ENCODE results near the gene KRTAP4-11. TPM values are rescaled to one million over a fixed set of nuclear protein-coding genes. Genes with fewer than 3 reads are reported as not detected.
"Not testable (repeated sequence)": the region's sequence is repeated elsewhere in the genome, so short reads cannot be mapped to it uniquely, and the experiment has no call there.

Gene KRTAP4-11
- total RNA-seq, 2 experiments from 2014 or later: not detected

DNA sequence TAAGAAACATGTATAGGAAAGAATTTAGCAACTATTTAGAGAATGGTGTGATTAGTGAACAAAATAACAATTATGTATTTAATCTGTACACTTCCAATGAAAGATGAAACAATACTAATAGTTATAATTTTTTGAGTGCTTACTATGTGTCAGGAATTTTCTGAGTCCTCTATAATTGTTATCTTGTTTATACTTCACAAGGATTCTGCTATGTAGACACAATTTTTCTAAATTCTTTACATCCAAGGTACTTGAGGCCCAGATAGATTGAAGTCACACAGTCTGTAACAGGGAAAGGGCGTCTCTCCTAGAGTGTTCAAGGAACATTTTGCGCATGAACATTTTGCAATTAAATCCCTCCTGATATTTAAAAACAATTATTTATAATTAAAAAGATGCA, 6.9 kb upstream of the KRTAP4-11 start:
- DNase-seq (no peak), ATAC-seq (ENCODE audit: poor library complexity) (no peak)
- Histone ChIP-seq H3K4me1 (ENCODE audit: insufficient read depth, low read length) (peaks cover 25% of the 10 kb centered on the region), H3K27me3 (ENCODE audit: control insufficient read depth in 1 of 2, insufficient read depth in 2 of 2, low read length in 2 of 2) (no peaks in the 10 kb centered on the region), H3K36me3 (ENCODE audit: insufficient read depth, low read length) (no peaks in the 10 kb centered on the region), H3K9me3 (ENCODE audit: control insufficient read depth in 1 of 2, insufficient read depth in 1 of 2, low read length in 2 of 2) (no peaks in the 10 kb centered on the region), H3K4me3 (ENCODE audit: low read length) (no peak overlapping the region), H3K27ac (ENCODE audit: low read depth in 1 of 2, low read length in 2 of 2) (no peak overlapping the region)
- no peaks in the 10 kb centered on the region for H3K36me3 Mint-ChIP-seq (ENCODE audit: low read depth)
- no peak overlapping the region for H3K27ac Mint-ChIP-seq
- ChIA-PET CTCF (no interaction called here), POLR2A (interaction anchor here (1.0 to 1.2 kb wide), 2 partner anchors 26 to 182 kb away, joined by 3 read pairs; no protein-coding TSS in a partner anchor)
- intact Hi-C loops (cut with DNase I, micrococcal nuclease): no loop called here
- no peaks in the 10 kb centered on the region for H3K27me3 Mint-ChIP-seq
- no peak for TF ChIP-seq CTCF (IDR thresholded peaks at IDR 0.05)
- no peak overlapping the region for H3K4me3 Mint-ChIP-seq
- H3K9me3 Mint-ChIP-seq: no peaks in the 10 kb centered on the region
- H3K4me1 Mint-ChIP-seq (ENCODE audit: low read depth): peaks cover 79% of the 10 kb centered on the region

DNA sequence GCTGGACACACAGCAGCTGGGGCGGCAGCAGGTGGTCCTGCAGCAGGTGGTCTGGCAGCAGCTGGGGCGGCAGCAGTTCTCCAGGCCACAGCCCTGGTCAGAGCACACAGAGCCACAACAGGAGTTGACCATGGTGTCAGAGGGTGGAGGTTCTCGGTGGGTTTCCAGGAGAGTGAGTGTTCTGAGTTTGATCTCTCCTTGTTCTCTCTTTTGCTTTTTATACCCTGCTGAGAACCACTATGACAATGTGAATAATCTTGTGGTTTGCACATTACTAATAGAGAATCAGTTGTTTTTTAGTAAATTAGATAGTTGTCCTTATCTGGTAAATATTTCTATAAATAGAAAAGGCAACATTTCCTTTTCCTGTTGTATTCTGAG, 5.8 kb upstream of the KRTAP4-11 start, which contains the start of gene KRTAP4-12:
KRTAP4-12 (minus strand) TSS at position 192 of the 381 bp plus-strand sequence; CDS start at position 132, 60 bp downstream.
- H3K4me3 ChIP-seq (ENCODE audit: low read length); H3K27me3 ChIP-seq (ENCODE audit: control insufficient read depth in 1 of 2, insufficient read depth in 2 of 2, low read length in 2 of 2); CTCF ChIA-PET; H3K9me3 ChIP-seq (ENCODE audit: control insufficient read depth in 1 of 2, insufficient read depth in 1 of 2, low read length in 2 of 2); H3K27ac ChIP-seq (ENCODE audit: low read depth in 1 of 2, low read length in 2 of 2); H3K27me3 Mint-ChIP-seq; H3K36me3 ChIP-seq (ENCODE audit: insufficient read depth, low read length); DNase-seq; H3K9me3 Mint-ChIP-seq; H3K36me3 Mint-ChIP-seq (ENCODE audit: low read depth); ATAC-seq (ENCODE audit: poor library complexity): not testable (repeated sequence)
- peak within 1 kb of the TSS; percentile 76 for H3K4me3 Mint-ChIP-seq
- intact Hi-C loops (cut with DNase I, micrococcal nuclease): loop anchor here (5.0 kb wide), 4 partner anchors 183 to 538 kb away; partner anchors contain the start of gene KRTAP16-1 (in 1 of the 2)
- H3K4me1 Mint-ChIP-seq (ENCODE audit: low read depth): peaks cover 75% of the 10 kb centered on the region
- peak within 1 kb of the TSS; percentile 57 for H3K27ac Mint-ChIP-seq
- peaks cover 25% of the 10 kb centered on the region for H3K4me1 ChIP-seq (ENCODE audit: insufficient read depth, low read length)
- POLR2A ChIA-PET: interaction anchor here (1.0 to 1.2 kb wide), 2 partner anchors 27 to 183 kb away, joined by 3 read pairs; no protein-coding TSS in a partner anchor

DNA sequence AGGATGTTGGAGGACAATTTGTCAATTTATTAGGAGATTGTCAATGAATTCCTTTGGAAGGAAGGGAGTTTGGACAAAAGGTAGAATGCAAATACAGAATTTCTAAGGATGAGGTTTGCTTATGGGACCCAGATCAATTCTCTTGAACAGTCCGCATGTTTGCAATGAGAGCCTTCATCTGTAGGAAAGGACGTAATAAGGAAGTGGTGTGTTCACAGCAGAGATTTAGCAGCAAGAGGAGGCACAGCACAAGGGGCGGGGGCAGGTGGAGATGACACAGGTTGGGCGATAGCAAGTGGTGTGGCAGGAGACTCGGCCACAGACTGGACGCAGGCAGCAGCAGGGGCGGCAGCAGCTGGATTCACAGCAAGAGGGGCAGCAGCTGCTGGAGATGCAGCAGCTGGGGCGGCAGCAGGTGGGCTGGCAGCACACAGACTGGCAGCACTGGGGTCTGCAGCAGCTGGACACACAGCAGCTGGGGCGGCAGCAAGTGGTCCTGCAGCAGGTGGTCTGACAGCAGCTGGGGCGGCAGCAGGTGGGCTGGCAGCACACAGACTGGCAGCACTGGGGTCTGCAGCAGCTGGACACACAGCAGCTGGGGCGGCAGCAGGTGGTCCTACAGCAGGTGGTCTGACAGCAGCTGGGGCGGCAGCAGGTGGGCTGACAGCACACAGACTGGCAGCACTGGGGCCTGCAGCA, 5.3 kb upstream of the KRTAP4-11 start:
- H3K4me3 ChIP-seq (ENCODE audit: low read length); H3K27ac ChIP-seq (ENCODE audit: low read depth in 1 of 2, low read length in 2 of 2); H3K27me3 ChIP-seq (ENCODE audit: control insufficient read depth in 1 of 2, insufficient read depth in 2 of 2, low read length in 2 of 2); H3K36me3 ChIP-seq (ENCODE audit: insufficient read depth, low read length); H3K9me3 ChIP-seq (ENCODE audit: control insufficient read depth in 1 of 2, insufficient read depth in 1 of 2, low read length in 2 of 2); POLR2A ChIA-PET; H3K9me3 Mint-ChIP-seq; H3K36me3 Mint-ChIP-seq (ENCODE audit: low read depth); CTCF ChIA-PET; H3K27me3 Mint-ChIP-seq: not testable (repeated sequence)
- intact Hi-C loops (cut with DNase I, micrococcal nuclease): loop anchor here (5.0 kb wide), 4 partner anchors 184 to 539 kb away; partner anchors contain the start of gene KRTAP16-1 (in 1 of the 2)
- H3K4me3 Mint-ChIP-seq: peak overlapping the region; percentile 76
- peak overlapping the region; percentile 57 for H3K27ac Mint-ChIP-seq
- DNase-seq (peak in 1 of 14 experiments; percentile 16), ATAC-seq (ENCODE audit: poor library complexity) (peak; percentile 42)
- H3K4me1 ChIP-seq (ENCODE audit: insufficient read depth, low read length): peaks cover 25% of the 10 kb centered on the region
- H3K4me1 Mint-ChIP-seq (ENCODE audit: low read depth): peaks cover 70% of the 10 kb centered on the region

GRCh38 chr17:41121742-41122141, 3.6 kb upstream of the KRTAP4-11 start:
- Mint-ChIP-seq H3K27me3 (no peaks in the 10 kb centered on the region), H3K4me3 (no peak overlapping the region), H3K27ac (no peak overlapping the region), H3K9me3 (no peaks in the 10 kb centered on the region), H3K4me1 (ENCODE audit: low read depth) (peaks cover 71% of the 10 kb centered on the region), H3K36me3 (ENCODE audit: low read depth) (no peaks in the 10 kb centered on the region)
- no peak for TF ChIP-seq CTCF (IDR thresholded peaks at IDR 0.05)
- no peaks in the 10 kb centered on the region for H3K27me3 ChIP-seq (ENCODE audit: control insufficient read depth in 1 of 2, insufficient read depth in 2 of 2, low read length in 2 of 2)
- H3K9me3 ChIP-seq (ENCODE audit: control insufficient read depth in 1 of 2, insufficient read depth in 1 of 2, low read length in 2 of 2): no peaks in the 10 kb centered on the region
- no peak for DNase-seq
- no peaks in the 10 kb centered on the region for H3K36me3 ChIP-seq (ENCODE audit: insufficient read depth, low read length)
- H3K27ac ChIP-seq (ENCODE audit: low read depth in 1 of 2, low read length in 2 of 2): no peak overlapping the region
- intact Hi-C loops (cut with DNase I, micrococcal nuclease): loop anchor here (5.0 kb wide), 4 partner anchors 186 to 541 kb away; partner anchors contain the start of gene KRTAP16-1 (in 1 of the 2)
- ATAC-seq (ENCODE audit: poor library complexity): no peak
- no peak overlapping the region for H3K4me3 ChIP-seq (ENCODE audit: low read length)
- ChIA-PET CTCF (no interaction called here), POLR2A (no interaction called here)
- H3K4me1 ChIP-seq (ENCODE audit: insufficient read depth, low read length): peaks cover 25% of the 10 kb centered on the region
